HG02759 (cell line): ENCODE measurements around the gene NOTO.

Experiments used
- ATAC-seq: cut with Tn5 transposase; IDR thresholded peaks from one replicate; pipeline ENCODE4 v1.9.1; 2021; ENCODE audit warnings: mild to moderate bottlenecking, moderate library complexity; ENCODE audit not compliant: unreplicated experiment

NOTO gene

GRCh38 chr2:73255907-73256617, 53.7 kb downstream of the NOTO start:
- no peak for ATAC-seq

- no peak for ATAC-seq
Observed at GRCh38 chr2:73256618-73256922, 54.2 kb downstream of the NOTO start.

- no peak for ATAC-seq
Observed at GRCh38 chr2:73257021-73257420, 54.6 kb downstream of the NOTO start.

GRCh38 chr2:73257425-73258125, 55.2 kb downstream of the NOTO start:
- ATAC-seq, result no peak

GRCh38 chr2:73258186-73258912, 56.0 kb downstream of the NOTO start:
- ATAC-seq, result no peak

GRCh38 chr2:73258913-73259215, 56.5 kb downstream of the NOTO start:
- ATAC-seq, result no peak

GRCh38 chr2:73259276-73259675, 56.9 kb downstream of the NOTO start:
- ATAC-seq, result no peak

GRCh38 chr2:73259704-73260337, 57.4 kb downstream of the NOTO start:
- ATAC-seq, result no peak

GRCh38 chr2:73260338-73260984, 58.1 kb downstream of the NOTO start:
- ATAC-seq, result no peak
